CD14-positive monocyte (primary cell): ENCODE measurements around the gene PPFIA1. TPM values are rescaled to one million over a fixed set of nuclear protein-coding genes. Genes with fewer than 3 reads are reported as not detected.

Experiments used
- DNase-seq, 3 donors: peaks; one replicate each; pipeline ENCODE4 v3.0.0-alpha.2; 2011 to 2022
- H2AFZ ChIP-seq: 2 replicates; pipeline ENCODE4 v1.6.0; 2012; ENCODE audit warnings: mild to moderate bottlenecking, low read depth, low read length, inconsistent platforms; ENCODE audit not compliant: insufficient read depth, poor library complexity, severe bottlenecking
- H3K27ac ChIP-seq, 2 donors: 1 replicate in 1 of 2; 2 replicates in 1 of 2; pipeline ENCODE4 v1.5.1; 2012 to 2013; ENCODE audit warnings: low read length in 2 of 2, control low read depth in 1 of 2, inconsistent platforms in 1 of 2, low read depth in 1 of 2, mild to moderate bottlenecking in 1 of 2
- H3K27me3 ChIP-seq, 2 donors: one replicate each; pipeline versions ENCODE4 v1.6.0 to v1.6.1; 2011 to 2013; ENCODE audit warnings: low read length in 2 of 2; ENCODE audit not compliant: control insufficient read depth in 2 of 2, insufficient read depth in 2 of 2
- H3K36me3 ChIP-seq, 2 donors: replicated peaks in 1 of 2; 1 replicate in 1 of 2; 2 replicates in 1 of 2; pipeline versions ENCODE4 v1.5.1 to v1.6.1; 2012 to 2013; ENCODE audit warnings: low read length in 2 of 2, control low read depth in 1 of 2, inconsistent platforms in 1 of 2, mild to moderate bottlenecking in 1 of 2; ENCODE audit not compliant: insufficient read depth in 2 of 2, control insufficient read depth in 1 of 2
- H3K4me1 ChIP-seq, 2 donors: 1 replicate in 1 of 2; 2 replicates in 1 of 2; pipeline versions ENCODE4 v1.5.1 to v1.6.1; 2012 to 2013; ENCODE audit warnings: low read length in 2 of 2, control low read depth in 1 of 2, inconsistent platforms in 1 of 2, mild to moderate bottlenecking in 1 of 2, moderate library complexity in 1 of 2; ENCODE audit not compliant: insufficient read depth in 2 of 2, control insufficient read depth in 1 of 2
- H3K4me2 ChIP-seq: replicated peaks from 2 replicates; pipeline ENCODE3; 2012; ENCODE audit warnings: low read length, moderate library complexity, mild to moderate bottlenecking; ENCODE audit not compliant: poor library complexity, severe bottlenecking; ENCODE audit errors: extremely low read depth
- H3K4me3 ChIP-seq, 3 experiments: fragments of 200-600 bp in 1 of 3; sonication (generic) in 1 of 3; replicated peaks in 1 of 3; 1 replicate in 2 of 3; 2 replicates in 1 of 3; pipeline ENCODE4 v1.5.1; 2011 to 2013; ENCODE audit warnings: low read length in 3 of 3, mild to moderate bottlenecking in 3 of 3, control low read depth in 2 of 3, low read depth in 2 of 3, inconsistent platforms in 1 of 3, moderate library complexity in 1 of 3
- H3K79me2 ChIP-seq: 2 replicates; pipeline ENCODE4 v1.6.0; 2012; ENCODE audit warnings: mild to moderate bottlenecking, control low read depth, inconsistent platforms, low read length, moderate library complexity; ENCODE audit not compliant: insufficient read depth
- H3K9ac ChIP-seq: 2 replicates; pipeline ENCODE4 v1.6.0; 2017; ENCODE audit warnings: low read length, mild to moderate bottlenecking; ENCODE audit not compliant: insufficient read depth, poor library complexity, severe bottlenecking
- H3K9me3 ChIP-seq, 2 donors: replicated peaks in 1 of 2; 1 replicate in 1 of 2; 2 replicates in 1 of 2; pipeline versions ENCODE4 v1.5.1 to v1.6.1; 2012 to 2013; ENCODE audit warnings: low read length in 2 of 2, control low read depth in 1 of 2; ENCODE audit not compliant: control insufficient read depth in 1 of 2, insufficient read depth in 1 of 2
- H4K20me1 ChIP-seq: 2 replicates; pipeline ENCODE4 v1.6.0; 2012; ENCODE audit warnings: mild to moderate bottlenecking, low read length, control low read depth, moderate library complexity; ENCODE audit not compliant: insufficient read depth
- H3K27ac Mint-ChIP-seq, 7 donors: one replicate each; pipeline ENCODE4 v1.8.0; 2020; ENCODE audit warnings: mild to moderate bottlenecking in 7 of 7, mixed read lengths in 7 of 7, moderate library complexity in 6 of 7, inconsistent platforms in 2 of 7
- H3K27me3 Mint-ChIP-seq, 3 donors: one replicate each; pipeline ENCODE4 v1.8.0; 2021 to 2022; ENCODE audit warnings: low read depth in 3 of 3, mild to moderate bottlenecking in 3 of 3, mixed read lengths in 3 of 3, moderate library complexity in 3 of 3, inconsistent platforms in 1 of 3
- H3K36me3 Mint-ChIP-seq, 2 donors: one replicate each; pipeline ENCODE4 v1.8.0; 2020; ENCODE audit warnings: mixed read lengths in 2 of 2, inconsistent platforms in 1 of 2, mild to moderate bottlenecking in 1 of 2
- H3K4me1 Mint-ChIP-seq: one replicate; pipeline ENCODE4 v1.8.0; 2020; ENCODE audit warnings: mild to moderate bottlenecking, mixed read lengths
- H3K4me3 Mint-ChIP-seq, 2 donors: one replicate each; pipeline ENCODE4 v1.8.0; 2020; ENCODE audit warnings: mild to moderate bottlenecking in 2 of 2, mixed read lengths in 2 of 2, moderate library complexity in 1 of 2
- H3K9me3 Mint-ChIP-seq, 7 donors: one replicate each; pipeline ENCODE4 v1.8.0; 2020 to 2022; ENCODE audit warnings: mixed read lengths in 7 of 7, mild to moderate bottlenecking in 6 of 7, moderate library complexity in 6 of 7, inconsistent platforms in 2 of 7
- WGBS: methylation state at CpG from one replicate; pipeline ENCODE4 v1.1.5; 2013; ENCODE audit warnings: missing lambda C conversion rate; ENCODE audit not compliant: insufficient coverage; 5-methylcytosine and 5-hydroxymethylcytosine counted together
- intact Hi-C, 2 donors: fragments of 100-400 bp; cut with micrococcal nuclease; formaldehyde crosslinking; loops; one replicate each; pipeline versions ENCODE4 v1.15.0 to v1.15.1; 2023
- polyA plus RNA-seq, 3 donors: library from polyadenylated mRNA; depleted of rRNA in 1 of 3; unstranded in 2 of 3; stranded (reverse) in 1 of 3; fragments of 300-500 nt in 2 of 3; fragments of >200 nt in 1 of 3; fragmentation: Illumina TruSeq in 2 of 3; gene quantifications; 1 replicate in 2 of 3; 2 replicates in 1 of 3; pipeline ENCODE4 v1.2.3, GENCODE V29; 2012 to 2021
- TF ChIP-seq, protein P1 (sequence below): fragments of 200-600 bp; IDR thresholded peaks from one replicate; pipeline ENCODE4 v1.8.0; 2022; ENCODE audit warnings: antibody characterized with exemption, mild to moderate bottlenecking

PPFIA1 gene
- polyA plus RNA-seq, 3 donors, result 7.5 to 65.7 (median 15.5) TPM

DNA sequence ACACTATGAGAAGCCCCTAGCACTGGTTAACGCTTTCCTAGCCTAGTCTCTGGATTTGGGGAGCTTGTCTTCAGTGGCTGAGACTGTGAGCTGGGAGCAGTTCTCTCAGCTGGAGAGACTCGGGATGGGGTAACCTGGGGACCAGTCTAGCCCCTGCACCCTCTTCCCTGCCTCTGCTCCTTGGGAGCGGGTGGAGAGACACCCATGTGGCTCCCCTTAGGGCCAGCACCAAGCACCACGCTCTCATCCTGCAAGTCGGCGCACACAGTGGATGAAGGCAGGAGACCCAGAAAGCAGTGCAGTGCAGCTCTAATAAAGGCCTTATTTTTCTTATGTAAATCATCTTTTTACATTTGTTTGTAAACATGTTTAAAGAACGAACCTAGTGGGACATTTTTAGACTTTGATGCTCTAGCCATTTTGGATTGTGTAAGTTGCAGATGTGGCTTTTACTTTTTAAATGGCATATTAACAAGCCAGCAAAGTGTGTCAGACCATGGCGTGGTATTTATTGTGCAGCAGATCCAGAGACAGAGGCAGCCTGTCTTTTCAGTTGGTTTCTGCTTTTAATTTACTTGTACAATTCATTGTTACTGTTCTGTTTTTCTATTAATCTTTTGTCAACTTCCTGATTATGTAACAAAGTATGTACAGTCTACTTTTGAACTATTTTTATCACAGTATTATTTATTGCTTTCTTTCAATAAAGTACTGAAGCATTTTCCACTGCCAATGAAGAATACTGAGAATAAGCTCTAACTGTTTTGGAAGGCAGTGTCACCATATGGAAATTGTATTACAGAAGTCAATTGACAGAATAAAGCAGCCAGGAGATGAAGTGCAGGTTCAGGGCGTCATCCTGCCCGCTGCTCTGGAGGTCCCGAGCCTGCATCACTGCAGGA lies 113.4 kb downstream of the PPFIA1 start:
- Mint-ChIP-seq H3K4me3 (no peak overlapping the region), H3K9me3 (peaks cover 0 to 9% (median 0%) of the 10 kb centered on the region in 7 donors), H3K27ac (no peak overlapping the region), H3K36me3 (peaks cover 51 to 66% of the 10 kb centered on the region in 2 donors), H3K4me1 (peaks cover 4% of the 10 kb centered on the region), H3K27me3 (peaks cover 22 to 30% (median 25%) of the 10 kb centered on the region in 3 donors)
- intact Hi-C loops, result no loop called here
- TF ChIP-seq, protein P1, sequence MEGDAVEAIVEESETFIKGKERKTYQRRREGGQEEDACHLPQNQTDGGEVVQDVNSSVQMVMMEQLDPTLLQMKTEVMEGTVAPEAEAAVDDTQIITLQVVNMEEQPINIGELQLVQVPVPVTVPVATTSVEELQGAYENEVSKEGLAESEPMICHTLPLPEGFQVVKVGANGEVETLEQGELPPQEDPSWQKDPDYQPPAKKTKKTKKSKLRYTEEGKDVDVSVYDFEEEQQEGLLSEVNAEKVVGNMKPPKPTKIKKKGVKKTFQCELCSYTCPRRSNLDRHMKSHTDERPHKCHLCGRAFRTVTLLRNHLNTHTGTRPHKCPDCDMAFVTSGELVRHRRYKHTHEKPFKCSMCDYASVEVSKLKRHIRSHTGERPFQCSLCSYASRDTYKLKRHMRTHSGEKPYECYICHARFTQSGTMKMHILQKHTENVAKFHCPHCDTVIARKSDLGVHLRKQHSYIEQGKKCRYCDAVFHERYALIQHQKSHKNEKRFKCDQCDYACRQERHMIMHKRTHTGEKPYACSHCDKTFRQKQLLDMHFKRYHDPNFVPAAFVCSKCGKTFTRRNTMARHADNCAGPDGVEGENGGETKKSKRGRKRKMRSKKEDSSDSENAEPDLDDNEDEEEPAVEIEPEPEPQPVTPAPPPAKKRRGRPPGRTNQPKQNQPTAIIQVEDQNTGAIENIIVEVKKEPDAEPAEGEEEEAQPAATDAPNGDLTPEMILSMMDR, result no peak
- Histone ChIP-seq H3K79me2 (no peaks in the 10 kb centered on the region), H3K27me3 (peaks cover 6 to 13% of the 10 kb centered on the region in 2 donors), H3K27ac (no peak overlapping the region), H3K4me3 (no peak overlapping the region), H4K20me1 (peaks cover 44% of the 10 kb centered on the region), H3K4me2 (no peak overlapping the region), H3K9me3 (no peaks in the 10 kb centered on the region), H3K9ac (no peak overlapping the region), H3K4me1 (no peaks in the 10 kb centered on the region), H2AFZ (no peak overlapping the region), H3K36me3 (peaks cover 43 to 56% of the 10 kb centered on the region in 2 donors)
- WGBS, result 89% methylated on average over 3 of the region's 11 CpGs
- no peak for DNase-seq

DNA sequence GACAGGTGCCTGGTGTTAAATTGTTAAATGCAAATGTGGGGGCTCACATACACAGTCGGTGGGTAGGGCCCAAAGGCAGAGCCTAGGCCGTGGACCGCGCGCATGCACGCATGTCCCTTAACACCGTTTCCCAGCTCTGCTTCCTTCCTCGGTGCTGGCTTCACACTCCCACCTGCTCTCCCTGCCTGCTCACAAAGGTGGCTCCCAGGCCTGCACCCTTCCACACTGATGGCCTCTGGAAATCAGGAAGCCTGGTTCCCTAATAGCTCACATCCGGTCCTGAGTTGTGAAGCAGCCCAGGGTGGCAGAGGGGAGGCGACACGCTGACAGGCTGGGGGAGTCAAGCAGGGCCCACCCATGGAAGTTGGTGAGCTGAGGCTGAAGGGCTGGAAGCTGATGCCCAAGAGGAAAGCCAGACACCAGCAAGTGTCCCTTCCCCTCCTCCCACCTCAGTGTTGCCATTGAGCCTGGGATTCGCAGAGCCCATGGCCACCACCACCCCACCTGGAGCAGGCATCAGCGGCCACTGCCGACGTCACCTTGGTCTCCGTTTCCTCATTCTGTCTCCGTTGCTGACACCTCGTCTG lies 114.2 kb downstream of the PPFIA1 start:
- Histone ChIP-seq H3K79me2 (no peaks in the 10 kb centered on the region), H3K9me3 (no peaks in the 10 kb centered on the region), H2AFZ (no peak overlapping the region), H3K9ac (no peak overlapping the region), H3K36me3 (peaks cover 35 to 48% of the 10 kb centered on the region in 2 donors), H4K20me1 (peaks cover 42% of the 10 kb centered on the region), H3K4me1 (no peaks in the 10 kb centered on the region), H3K4me2 (no peak overlapping the region), H3K27ac (no peak overlapping the region), H3K4me3 (no peak overlapping the region), H3K27me3 (peaks cover 12 to 20% of the 10 kb centered on the region in 2 donors)
- TF ChIP-seq, protein P1, result no peak
- H3K27ac Mint-ChIP-seq, result no peak overlapping the region
- intact Hi-C loops, result no loop called here
- peaks cover 29 to 37% (median 32%) of the 10 kb centered on the region in 3 donors for H3K27me3 Mint-ChIP-seq
- H3K4me3 Mint-ChIP-seq, result no peak overlapping the region
- WGBS, result 98% methylated on average over 18 of the region's 18 CpGs
- H3K36me3 Mint-ChIP-seq, result peaks cover 45 to 59% of the 10 kb centered on the region in 2 donors
- peaks cover 0 to 9% (median 0%) of the 10 kb centered on the region in 7 donors for H3K9me3 Mint-ChIP-seq
- DNase-seq, result no peak
- peaks cover 4% of the 10 kb centered on the region for H3K4me1 Mint-ChIP-seq
